IPS-18a (cell line): Measurements from ENCODE around the gene NEDD4L.

Source experiments
- H3K27ac ChIP-seq: one replicate; pipeline ENCODE4 v1.5.1; 2013; ENCODE audit warnings: low read length
- H3K27me3 ChIP-seq: one replicate; pipeline ENCODE4 v1.6.1; 2013; ENCODE audit warnings: mild to moderate bottlenecking, low read length; ENCODE audit not compliant: control insufficient read depth, insufficient read depth
- H3K36me3 ChIP-seq: one replicate; pipeline ENCODE4 v1.6.1; 2013; ENCODE audit warnings: low read depth, low read length; ENCODE audit not compliant: control insufficient read depth
- H3K4me1 ChIP-seq: one replicate; pipeline ENCODE4 v1.6.1; 2013; ENCODE audit warnings: low read depth, low read length; ENCODE audit not compliant: control insufficient read depth
- H3K4me3 ChIP-seq: one replicate; pipeline ENCODE4 v1.5.1; 2013; ENCODE audit warnings: low read length
- H3K9ac ChIP-seq: one replicate; pipeline ENCODE4 v1.6.1; 2013; ENCODE audit warnings: mild to moderate bottlenecking, low read length, moderate library complexity
- H3K9me3 ChIP-seq: one replicate; pipeline ENCODE4 v1.6.1; 2013; ENCODE audit warnings: low read depth, low read length; ENCODE audit not compliant: control insufficient read depth

NEDD4L gene

GRCh38 chr18:58344080-58344670 is 300.1 kb downstream of the NEDD4L start:
- H3K36me3 ChIP-seq, result peaks cover 7% of the 10 kb centered on the region
- H3K4me3 ChIP-seq, result no peak overlapping the region
- H3K9ac ChIP-seq, result peak overlapping the region; percentile 44
- H3K9me3 ChIP-seq, result no peaks in the 10 kb centered on the region
- no peak overlapping the region for H3K27ac ChIP-seq
- H3K27me3 ChIP-seq, result no peaks in the 10 kb centered on the region
- peaks cover 65% of the 10 kb centered on the region for H3K4me1 ChIP-seq

DNA sequence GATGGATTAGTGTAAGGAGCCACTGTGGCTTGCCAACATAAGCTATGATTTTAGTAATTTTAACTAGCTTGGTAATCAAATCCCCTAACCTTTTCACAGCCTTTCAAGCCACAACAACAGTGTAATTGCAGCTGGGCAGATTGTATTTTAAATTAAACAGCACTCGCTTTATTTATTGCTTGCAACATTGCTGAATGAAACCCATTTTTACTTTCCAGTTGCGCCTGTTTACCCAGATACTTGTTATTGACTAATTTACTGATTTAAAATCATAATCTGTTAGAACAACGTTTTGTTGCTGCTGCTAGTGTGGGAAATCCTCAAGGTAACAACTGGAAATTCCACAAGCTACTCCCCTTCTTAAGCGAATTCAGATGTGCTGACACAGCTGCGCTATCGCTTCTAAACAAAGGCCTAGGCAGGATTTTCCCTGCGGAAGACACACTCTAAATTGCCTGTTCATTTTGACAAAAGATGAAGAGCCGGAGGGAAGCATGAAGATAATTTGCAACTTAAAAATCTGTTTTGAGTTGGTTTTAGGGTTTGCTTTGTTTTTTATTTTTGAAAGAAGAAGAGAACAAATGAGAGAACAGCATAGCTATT is 300.9 kb downstream of the NEDD4L start:
- Histone ChIP-seq H3K27ac (peak overlapping the region; percentile 56), H3K9ac (peak overlapping the region; percentile 44), H3K27me3 (no peaks in the 10 kb centered on the region), H3K4me1 (peaks cover 58% of the 10 kb centered on the region), H3K4me3 (peak overlapping the region; percentile 4), H3K36me3 (peaks cover 7% of the 10 kb centered on the region), H3K9me3 (no peaks in the 10 kb centered on the region)

GRCh38 chr18:58345875-58346274 is 301.8 kb downstream of the NEDD4L start:
- H3K27ac ChIP-seq, result no peak overlapping the region
- no peak overlapping the region for H3K4me3 ChIP-seq
- no peak overlapping the region for H3K9ac ChIP-seq
- peaks cover 10% of the 10 kb centered on the region for H3K36me3 ChIP-seq
- no peaks in the 10 kb centered on the region for H3K9me3 ChIP-seq
- H3K4me1 ChIP-seq, result peaks cover 52% of the 10 kb centered on the region
- H3K27me3 ChIP-seq, result no peaks in the 10 kb centered on the region

DNA sequence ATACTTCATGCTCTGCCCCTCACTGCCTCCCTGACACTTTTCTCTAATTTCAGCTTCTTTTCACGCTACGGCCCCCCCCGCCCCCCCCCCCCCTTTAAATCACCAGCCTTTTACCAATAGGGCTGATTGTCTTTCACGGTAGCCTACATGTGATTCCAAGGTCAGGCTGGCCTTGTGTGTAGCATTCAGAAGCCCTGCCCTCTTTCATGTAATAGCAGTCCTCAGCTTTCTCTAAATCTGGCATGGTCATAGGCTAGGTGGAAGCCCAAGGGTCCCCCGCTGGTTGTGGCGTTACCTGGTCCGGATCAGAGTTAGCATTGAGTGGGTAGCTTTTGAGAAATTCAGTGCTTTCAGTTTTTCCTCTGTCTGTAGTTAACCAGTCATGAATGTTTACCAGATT is 303.1 kb downstream of the NEDD4L start:
- H3K9ac ChIP-seq, result no peak overlapping the region
- peaks cover 43% of the 10 kb centered on the region for H3K4me1 ChIP-seq
- H3K36me3 ChIP-seq, result peaks cover 20% of the 10 kb centered on the region

GRCh38 chr18:58348517-58348916 is 304.5 kb downstream of the NEDD4L start:
- H3K4me3 ChIP-seq, result no peak overlapping the region
- no peak overlapping the region for H3K27ac ChIP-seq
- H3K27me3 ChIP-seq, result no peaks in the 10 kb centered on the region
- H3K4me1 ChIP-seq, result peaks cover 36% of the 10 kb centered on the region
- peaks cover 14% of the 10 kb centered on the region for H3K36me3 ChIP-seq
- no peaks in the 10 kb centered on the region for H3K9me3 ChIP-seq
- H3K9ac ChIP-seq, result no peak overlapping the region

More for the DNA sequence above, 303.1 kb downstream of the NEDD4L start:
- no peak overlapping the region for H3K27ac ChIP-seq
- H3K27me3 ChIP-seq, result no peaks in the 10 kb centered on the region
- no peaks in the 10 kb centered on the region for H3K9me3 ChIP-seq
- no peak overlapping the region for H3K4me3 ChIP-seq

DNA sequence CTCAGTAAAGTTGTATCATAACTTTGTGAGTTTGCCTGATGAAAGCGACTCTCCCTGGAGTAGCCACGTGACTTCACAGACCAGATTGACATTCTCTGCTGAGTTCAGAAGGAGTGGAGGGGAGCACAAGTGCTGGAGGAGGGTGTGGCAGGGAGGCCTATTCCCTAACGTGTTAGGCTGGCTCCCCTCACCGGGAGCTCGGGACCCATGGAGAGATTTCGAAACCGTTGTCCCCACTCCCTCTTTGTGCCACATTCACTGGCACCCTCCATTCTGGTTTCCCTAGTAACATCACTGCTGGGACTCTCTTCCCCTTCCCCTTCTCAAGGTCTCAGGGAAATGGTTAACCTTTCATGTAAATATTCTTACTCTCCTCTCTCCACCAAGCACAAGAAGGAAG is 304.9 kb downstream of the NEDD4L start:
- Histone ChIP-seq H3K36me3 (peaks cover 16% of the 10 kb centered on the region), H3K27me3 (no peaks in the 10 kb centered on the region), H3K4me1 (peaks cover 32% of the 10 kb centered on the region), H3K9me3 (no peaks in the 10 kb centered on the region), H3K9ac (no peak overlapping the region), H3K27ac (no peak overlapping the region), H3K4me3 (no peak overlapping the region)

GRCh38 chr18:58349650-58350049 is 305.6 kb downstream of the NEDD4L start:
- H3K36me3 ChIP-seq, result peaks cover 16% of the 10 kb centered on the region
- no peak overlapping the region for H3K9ac ChIP-seq
- peaks cover 30% of the 10 kb centered on the region for H3K4me1 ChIP-seq
- H3K9me3 ChIP-seq, result no peaks in the 10 kb centered on the region
- no peak overlapping the region for H3K27ac ChIP-seq
- no peaks in the 10 kb centered on the region for H3K27me3 ChIP-seq
- no peak overlapping the region for H3K4me3 ChIP-seq

DNA sequence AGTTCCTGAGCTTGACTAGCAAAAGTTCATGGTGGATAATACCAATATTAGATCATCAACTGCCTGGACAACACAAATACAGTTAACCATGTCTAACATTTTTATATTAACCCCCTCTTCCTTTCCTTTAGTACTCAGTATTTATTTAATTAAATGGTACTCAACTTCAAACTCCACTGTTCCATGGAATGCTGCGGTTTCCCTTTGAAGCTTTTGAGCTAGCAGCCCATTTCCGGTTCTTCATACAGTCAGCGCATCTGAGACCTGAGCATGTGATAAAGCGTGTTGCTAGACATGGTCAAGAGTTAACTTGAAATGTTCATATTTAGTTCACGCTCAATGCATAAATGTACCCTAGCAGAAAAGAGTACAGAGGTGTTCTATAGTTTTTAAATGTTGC is 306.5 kb downstream of the NEDD4L start:
- Histone ChIP-seq H3K4me3 (no peak overlapping the region), H3K9me3 (no peaks in the 10 kb centered on the region), H3K36me3 (peaks cover 16% of the 10 kb centered on the region), H3K9ac (no peak overlapping the region), H3K27ac (no peak overlapping the region), H3K4me1 (peaks cover 29% of the 10 kb centered on the region), H3K27me3 (no peaks in the 10 kb centered on the region)

DNA sequence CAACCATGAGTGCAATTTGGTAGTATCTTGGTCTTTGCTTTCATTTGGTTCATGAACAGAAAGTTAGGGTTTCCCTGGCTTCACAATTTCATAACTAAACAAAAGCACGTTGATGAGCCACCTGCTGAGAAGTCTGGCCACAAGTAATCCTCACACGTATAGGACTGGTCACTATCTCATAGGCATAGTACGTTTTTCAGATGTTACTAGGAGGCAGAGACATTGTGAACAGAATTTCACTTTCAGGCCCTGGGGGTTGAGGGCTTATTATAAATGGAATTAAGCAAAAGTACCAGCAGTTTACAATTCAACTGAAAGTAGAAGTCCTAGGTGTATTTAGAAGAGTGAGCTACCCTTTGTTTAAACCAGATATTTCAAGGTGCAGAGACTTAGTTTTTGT is 307.8 kb downstream of the NEDD4L start:
- peaks cover 16% of the 10 kb centered on the region for H3K36me3 ChIP-seq
- no peaks in the 10 kb centered on the region for H3K27me3 ChIP-seq

DNA sequence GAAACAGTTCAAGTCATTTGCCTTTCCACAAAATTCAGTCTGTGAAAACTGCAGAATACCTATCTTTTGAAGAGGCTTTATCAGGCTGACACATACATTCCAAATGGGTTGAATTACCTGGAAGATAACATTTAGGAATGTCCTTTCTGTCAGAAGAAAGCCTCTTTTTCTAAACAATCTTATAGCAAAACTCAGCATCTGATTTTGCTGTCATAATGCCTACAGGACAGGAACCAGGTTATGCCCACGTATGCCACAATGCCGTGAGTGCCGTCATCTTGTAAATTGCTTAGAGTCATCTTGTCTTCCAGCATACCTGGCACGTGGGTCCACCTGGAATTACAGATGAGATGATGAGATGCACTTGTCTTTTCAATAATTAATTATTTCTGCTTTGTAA is 309.6 kb downstream of the NEDD4L start:
- peaks cover 19% of the 10 kb centered on the region for H3K36me3 ChIP-seq
- no peak overlapping the region for H3K9ac ChIP-seq
- no peaks in the 10 kb centered on the region for H3K9me3 ChIP-seq
- peaks cover 17% of the 10 kb centered on the region for H3K4me1 ChIP-seq
- H3K4me3 ChIP-seq, result no peak overlapping the region
- no peaks in the 10 kb centered on the region for H3K27me3 ChIP-seq
- no peak overlapping the region for H3K27ac ChIP-seq

More for the DNA sequence above, 307.8 kb downstream of the NEDD4L start:
- Histone ChIP-seq H3K4me3 (no peak overlapping the region), H3K9ac (no peak overlapping the region), H3K4me1 (peaks cover 22% of the 10 kb centered on the region), H3K27ac (no peak overlapping the region), H3K9me3 (no peaks in the 10 kb centered on the region)

DNA sequence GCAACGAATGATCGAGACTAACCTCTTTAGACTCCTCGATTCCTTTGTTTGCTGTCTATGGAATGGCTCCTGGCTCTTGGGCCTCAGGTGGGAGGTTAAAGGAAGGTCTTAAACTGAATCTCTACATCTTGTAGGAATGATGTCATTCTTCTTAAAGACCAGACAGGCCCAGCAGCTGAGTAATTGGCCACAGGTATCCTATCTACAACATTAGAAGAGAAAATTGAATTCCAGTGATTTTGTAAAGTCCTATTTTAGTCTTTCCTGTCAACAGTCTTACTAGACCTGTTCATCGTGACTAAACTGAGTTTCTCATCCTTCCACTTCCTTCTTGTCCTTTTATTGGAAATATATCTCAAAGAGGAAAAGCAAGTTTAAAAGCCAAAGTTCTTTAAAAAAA is 310.0 kb downstream of the NEDD4L start:
- H3K9me3 ChIP-seq, result no peaks in the 10 kb centered on the region
- peaks cover 19% of the 10 kb centered on the region for H3K36me3 ChIP-seq
- no peak overlapping the region for H3K9ac ChIP-seq
- H3K27ac ChIP-seq, result no peak overlapping the region
- H3K27me3 ChIP-seq, result no peaks in the 10 kb centered on the region
- H3K4me1 ChIP-seq, result peaks cover 17% of the 10 kb centered on the region
- H3K4me3 ChIP-seq, result no peak overlapping the region

GRCh38 chr18:58354791-58355190 is 310.8 kb downstream of the NEDD4L start:
- H3K36me3 ChIP-seq, result peaks cover 19% of the 10 kb centered on the region
- H3K9me3 ChIP-seq, result no peaks in the 10 kb centered on the region
- H3K27me3 ChIP-seq, result no peaks in the 10 kb centered on the region
- H3K4me1 ChIP-seq, result peaks cover 22% of the 10 kb centered on the region
- no peak overlapping the region for H3K4me3 ChIP-seq
- no peak overlapping the region for H3K9ac ChIP-seq
- no peak overlapping the region for H3K27ac ChIP-seq
